Posterior cingulate gyrus (tissue), 11 donors: ENCODE measurements around the gene KCNJ10.
"Not testable (repeated sequence)": the region's sequence is repeated elsewhere in the genome, so short reads cannot be mapped to it uniquely, and the experiment has no call there.

Source experiments
- DNase-seq, 10 donors: peaks; one replicate each; pipeline versions ENCODE4 v3.0.0 to v3.0.0-alpha.2; 2020 to 2021; ENCODE audit warnings: mixed read lengths in 3 of 10
- intact Hi-C: fragments of 100-400 bp; cut with DNase I; formaldehyde crosslinking; loops from one replicate; pipeline ENCODE4 v1.15.1; 2023

KCNJ10 gene

DNA sequence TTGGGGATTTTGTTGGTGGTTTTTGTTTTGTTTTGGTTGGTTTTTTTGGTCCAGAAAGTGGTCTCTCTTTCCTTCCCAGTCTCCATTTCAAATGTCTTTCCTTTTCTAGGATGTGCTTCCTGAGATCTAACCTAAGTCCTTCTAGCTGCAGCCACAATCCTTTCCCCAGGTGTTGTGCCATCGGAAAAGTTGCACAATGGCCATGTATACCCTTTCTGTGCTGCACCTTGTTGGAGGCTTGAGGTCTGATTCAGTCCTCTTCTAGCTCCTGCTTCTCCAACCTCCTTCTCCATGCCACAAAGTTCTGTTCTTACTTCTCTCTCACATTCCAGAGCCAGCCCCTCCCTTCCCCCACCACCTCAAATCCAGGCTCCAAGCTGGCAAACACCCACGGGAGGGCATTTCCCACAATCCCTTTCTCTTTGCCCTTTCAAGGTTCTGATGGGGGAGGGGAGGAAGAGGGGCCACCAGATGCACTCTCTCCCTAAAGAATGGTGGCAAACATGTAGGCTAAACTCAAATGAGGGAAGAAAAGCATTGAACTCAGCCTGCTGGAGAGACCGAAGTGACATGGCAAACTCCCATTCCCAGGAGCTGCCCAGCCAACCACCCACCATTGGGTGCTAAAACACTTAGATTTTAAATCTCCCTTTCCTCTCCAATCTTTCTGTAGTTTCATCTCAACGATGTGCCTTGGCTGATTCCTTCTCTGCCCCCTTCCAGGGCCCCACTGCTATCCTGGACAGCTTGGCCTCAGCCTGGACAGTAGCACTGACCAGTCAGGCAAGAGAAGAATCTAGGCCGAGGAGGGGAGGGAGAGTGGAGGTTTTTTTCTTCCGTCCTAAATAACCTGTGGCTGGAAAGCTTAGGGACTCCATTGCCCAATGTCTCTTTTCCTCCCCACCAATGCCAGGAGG, 2.9 kb downstream of the KCNJ10 start:
- intact Hi-C loops = no loop called here
- DNase-seq = no peak

DNA sequence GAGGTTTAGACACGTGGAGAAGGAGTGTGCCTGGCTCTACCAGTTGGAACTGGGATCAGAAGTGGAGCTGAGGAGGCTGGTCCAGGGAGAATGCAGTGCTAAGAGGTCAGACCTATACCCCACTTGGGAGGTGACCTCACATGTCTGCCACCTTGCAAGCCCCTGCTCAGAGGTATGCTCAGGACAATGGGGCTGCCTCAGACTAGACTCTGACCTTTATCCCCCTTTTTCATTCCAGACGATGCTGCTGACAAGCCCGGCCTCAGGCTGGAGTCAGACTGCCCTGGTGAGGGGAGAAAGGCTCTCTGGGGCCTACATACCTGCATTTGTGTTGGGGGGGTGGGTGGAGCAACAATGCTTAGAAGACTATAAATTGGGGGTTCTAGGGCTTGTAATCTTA, 5.2 kb downstream of the KCNJ10 start:
- peak in 1 of 10 donors; percentile 31 for DNase-seq

DNA sequence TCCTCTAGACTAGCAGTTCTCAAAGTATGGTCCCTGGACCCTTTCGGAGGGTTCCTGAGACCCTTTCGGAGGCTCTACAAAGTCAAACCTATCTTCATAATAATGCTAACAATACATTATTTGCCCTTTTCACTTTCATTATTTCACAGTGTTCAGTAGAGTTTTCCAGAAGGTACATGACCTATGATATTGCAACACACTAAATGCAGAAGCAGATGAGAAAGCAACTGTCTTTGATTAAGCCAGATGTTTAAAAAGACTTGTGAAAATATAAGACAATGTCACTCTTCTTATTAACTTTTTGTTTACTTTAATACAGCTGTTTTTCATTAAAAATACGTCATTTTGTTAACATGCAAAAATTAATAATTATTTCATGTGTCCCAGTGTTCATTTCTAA, 5.8 kb downstream of the KCNJ10 start:
- DNase-seq = no peak
- intact Hi-C loops = no loop called here

More for the DNA sequence above, 5.2 kb downstream of the KCNJ10 start:
- intact Hi-C loops = no loop called here

DNA sequence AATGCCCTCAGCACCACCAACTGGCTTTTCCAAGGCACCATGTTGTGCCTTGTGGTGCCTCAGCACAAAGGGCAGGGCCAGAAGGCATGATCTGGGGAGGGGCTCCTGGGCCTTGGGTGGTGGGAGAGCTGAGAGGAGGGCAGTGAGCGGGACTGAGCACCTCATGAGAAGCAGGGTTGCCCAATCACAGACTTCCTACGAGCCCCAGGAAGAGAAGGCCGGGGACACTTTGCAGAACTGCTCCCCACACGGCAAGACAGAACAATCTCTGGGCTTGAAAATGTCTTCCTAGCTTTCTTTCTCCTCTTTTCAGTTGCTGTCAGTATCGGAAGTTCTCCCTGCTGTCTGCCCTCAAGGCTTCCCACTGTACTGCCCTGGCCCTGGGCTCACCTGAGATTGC, 6.8 kb downstream of the KCNJ10 start:
- no peak for DNase-seq
- intact Hi-C loops = no loop called here

DNA sequence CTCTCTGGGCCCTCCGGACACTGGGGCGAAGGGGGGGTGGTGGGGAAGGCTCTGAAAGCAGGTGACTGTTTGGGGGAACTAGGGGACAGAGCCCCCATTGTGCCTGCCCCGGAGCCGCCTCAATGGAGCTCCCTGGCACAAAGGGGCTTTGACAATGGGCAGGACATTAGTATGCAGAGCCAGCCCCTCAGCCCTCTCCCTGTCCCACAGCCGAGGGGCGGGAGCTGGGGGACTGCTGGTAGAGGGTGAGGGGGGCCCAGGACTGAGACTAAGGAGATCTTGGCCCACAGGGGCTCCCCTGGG, 7.8 kb downstream of the KCNJ10 start:
- peak; percentile 86 to 99 (median 94) for DNase-seq
- intact Hi-C loops = no loop called here

DNA sequence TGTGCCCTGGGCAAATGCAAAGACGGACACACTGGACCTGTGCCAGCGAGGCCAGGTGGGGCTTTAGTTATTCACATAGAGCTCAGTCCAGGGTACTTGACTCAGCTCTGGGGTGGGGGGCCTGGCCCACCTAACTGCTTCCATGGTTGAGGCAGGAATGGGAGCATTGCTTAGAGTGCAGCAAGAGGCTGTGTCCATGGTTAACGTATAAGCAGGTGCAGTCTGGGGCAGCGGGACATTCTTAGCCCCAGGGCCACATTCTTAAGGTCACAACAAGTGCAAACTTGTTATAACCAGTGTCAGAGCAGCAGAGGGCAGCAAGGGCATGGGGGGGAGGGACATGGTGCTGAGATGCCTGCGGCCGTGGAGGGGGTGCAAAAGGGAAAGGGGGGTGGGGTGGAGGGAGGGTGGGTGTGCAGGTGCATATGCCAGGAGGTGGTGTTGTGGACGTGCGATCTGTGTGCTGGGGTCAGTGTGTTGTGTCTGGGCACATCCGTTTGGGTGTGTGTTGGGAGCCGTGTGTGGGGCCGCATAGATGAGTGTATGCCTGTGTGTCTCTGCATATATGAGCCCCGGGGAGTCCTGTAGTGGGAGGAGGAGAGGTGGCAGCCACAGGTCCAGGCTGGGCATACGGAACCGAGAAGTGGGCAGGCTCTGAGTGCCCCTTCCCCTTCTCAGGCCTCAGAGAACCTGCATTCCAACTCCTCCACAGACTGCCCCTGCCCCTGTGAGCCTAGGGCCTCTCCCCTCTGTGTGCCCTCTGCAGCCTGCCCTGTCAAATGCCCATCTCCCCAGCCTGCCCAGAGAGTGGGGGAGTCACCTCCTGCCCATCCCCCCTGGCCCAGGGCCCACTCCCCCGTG, 8.4 kb downstream of the KCNJ10 start:
- intact Hi-C loops = no loop called here
- DNase-seq = peak in 3 of 10 donors; percentile 66 to 90 (median 67)

DNA sequence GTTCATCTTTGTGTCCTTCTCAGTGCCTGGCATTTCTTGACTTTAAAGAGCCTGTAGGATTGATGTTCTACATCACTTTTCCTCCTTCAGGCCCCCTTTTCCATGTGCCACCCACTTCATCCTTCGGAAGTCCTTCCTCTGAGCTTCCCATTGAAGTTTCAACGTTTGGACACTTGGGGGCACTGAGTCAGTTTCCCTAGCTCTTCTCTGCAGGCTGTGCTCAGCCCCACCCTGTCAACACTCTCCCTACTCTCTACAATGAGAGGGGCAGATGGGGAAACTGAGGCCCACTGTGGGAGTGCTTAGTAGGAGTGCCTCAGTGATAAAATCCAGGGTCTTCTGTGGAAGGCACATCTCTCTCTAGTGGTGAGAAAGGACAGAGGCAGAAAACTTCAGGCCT, 11.9 kb downstream of the KCNJ10 start:
- intact Hi-C loops = no loop called here
- DNase-seq = peak in 1 of 10 donors; percentile 45

DNA sequence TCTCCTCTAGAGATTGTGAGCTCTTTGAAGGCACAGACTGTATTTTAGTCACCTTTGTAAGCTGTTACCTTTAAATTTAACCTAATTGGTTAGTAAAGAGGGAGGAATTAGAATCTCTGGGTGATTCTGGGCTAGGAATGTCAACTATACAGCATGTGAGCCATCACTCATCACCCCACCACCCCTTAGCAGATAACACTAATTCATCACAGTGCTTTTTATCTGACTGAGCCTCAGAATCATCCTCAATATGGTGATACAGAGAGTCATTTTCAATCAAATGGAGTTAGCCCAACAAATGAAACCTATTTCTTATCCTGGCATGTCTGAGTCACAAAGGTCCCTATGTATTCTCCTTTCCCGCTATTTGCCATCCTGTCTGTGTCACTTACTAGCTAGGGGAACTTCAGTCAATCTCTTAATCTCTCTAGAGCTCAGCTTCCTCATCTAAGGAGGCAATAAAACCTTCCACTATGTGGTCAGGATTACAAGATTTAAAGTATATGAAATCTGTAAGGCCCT, 13.3 kb downstream of the KCNJ10 start:
- DNase-seq = no peak
- intact Hi-C loops = no loop called here

DNA sequence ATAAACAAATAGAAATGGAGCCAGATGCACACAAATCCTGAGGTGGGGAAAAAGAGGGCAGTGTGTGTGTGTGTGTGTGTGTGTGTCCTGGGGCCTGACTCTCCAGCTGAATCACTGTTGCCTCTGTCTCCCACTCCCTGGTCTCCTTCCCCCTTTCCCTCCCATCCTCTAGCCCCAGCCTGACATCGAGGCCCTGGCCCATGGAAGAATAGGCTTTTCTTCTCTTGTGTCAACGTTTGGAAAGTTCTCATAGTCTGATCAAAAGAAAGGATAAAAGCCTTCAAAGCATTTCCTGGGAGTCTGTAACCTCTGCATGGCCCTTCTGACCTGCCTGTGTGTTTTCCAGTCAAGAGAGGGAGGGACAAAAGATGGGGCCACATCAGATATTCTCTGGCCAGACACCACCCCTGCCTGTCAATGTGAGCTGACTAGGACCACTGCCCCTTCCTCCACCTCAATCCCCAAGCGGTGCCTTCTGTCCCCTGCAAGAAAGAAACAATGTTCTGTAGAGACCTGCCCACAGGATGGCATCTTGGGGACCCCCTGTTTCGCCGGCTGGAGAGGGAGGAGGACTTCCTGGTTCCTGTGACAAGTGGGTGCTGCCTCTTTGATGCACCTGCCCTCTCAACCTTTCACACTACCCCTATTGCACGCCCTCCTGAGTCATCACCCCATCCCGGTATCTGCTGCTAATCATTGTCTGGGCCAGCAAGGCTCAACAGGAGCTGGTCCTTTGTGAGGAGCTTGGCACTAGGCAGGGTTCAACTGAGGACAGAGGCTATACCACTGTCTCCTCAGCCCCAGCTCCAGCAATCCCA, 16.2 kb downstream of the KCNJ10 start:
- no peak for DNase-seq
- intact Hi-C loops = no loop called here

DNA sequence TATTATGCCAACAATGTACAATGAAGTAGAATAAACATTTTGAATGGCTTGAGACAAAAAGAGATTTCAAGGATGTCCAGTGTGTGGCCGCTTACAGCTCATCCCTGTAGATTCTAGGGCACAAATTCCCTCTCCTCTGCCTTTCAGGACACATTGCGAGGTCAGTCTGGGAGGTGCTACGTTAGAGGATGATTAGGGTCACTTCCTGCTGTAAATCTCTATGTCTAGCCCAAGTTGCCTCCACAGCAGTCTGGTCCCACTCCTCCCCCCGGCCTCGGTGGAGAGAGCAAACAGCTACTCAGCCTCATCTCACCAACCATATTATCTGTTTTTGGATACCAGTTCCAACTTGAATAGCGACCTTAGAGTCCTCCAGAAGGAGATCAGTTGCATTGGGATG, 17.0 kb downstream of the KCNJ10 start:
- no peak for DNase-seq
- intact Hi-C loops = no loop called here

DNA sequence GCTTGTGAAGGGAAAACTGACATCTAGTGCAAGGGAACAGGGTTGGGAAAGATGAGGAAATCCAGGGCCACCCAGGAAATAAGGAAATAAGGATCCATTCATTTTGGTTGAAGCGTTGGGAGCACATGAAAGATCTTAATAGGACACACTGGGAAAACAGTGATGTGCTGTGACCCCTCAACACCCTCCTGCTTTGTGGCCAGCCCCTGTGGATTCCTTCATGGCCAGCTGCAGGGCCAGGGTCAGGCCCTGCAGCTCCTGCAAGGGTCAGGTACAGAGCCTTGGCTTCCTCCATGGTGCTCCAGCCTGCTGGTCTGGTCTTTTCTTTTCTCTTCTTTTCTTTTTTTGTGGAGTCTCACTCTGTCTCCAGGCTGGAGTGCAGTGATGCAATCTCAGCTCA, 19.3 kb downstream of the KCNJ10 start:
- no peak for DNase-seq
- intact Hi-C loops = no loop called here

DNA sequence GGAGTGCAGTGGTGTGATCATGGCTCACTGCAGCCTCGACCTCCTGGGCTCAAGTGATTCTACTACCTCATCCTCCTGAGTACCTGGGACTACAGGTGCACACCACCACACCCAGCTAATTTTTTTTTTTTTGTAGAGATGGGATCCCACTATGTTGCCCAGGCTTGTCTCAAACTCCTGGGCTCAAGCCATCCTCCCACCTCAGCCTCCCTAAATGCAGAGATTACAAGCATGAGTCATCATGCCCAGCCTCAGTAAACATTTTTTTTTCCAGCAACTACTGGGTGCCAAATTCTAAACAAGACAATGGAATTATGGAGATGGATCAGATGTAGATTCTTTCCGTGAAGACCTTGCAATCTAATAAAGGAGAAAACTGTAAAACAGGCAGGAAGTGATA, 19.8 kb downstream of the KCNJ10 start:
- intact Hi-C loops = not testable (repeated sequence)
- peak in 1 of 10 donors; percentile 22 for DNase-seq

DNA sequence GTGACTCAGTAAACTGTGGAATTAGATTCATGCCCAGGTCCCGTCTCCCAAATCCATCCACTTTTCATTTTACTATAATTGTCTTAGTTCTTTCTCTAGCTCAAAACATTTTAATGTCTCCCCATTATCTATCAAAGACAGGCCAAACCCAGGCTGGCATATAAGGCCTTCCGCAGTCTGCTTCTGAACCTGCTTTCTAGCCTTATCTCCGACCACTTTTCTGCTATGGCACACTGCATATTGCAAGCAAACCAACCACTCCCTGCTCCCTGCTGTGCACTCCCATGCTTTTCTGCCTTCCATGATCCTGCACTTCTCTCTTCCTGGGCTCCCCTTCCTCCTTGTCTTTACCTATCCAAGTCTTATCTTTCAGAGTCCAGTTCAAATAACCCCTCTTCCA, 20.9 kb downstream of the KCNJ10 start:
- no peak for DNase-seq
- intact Hi-C loops = no loop called here

DNA sequence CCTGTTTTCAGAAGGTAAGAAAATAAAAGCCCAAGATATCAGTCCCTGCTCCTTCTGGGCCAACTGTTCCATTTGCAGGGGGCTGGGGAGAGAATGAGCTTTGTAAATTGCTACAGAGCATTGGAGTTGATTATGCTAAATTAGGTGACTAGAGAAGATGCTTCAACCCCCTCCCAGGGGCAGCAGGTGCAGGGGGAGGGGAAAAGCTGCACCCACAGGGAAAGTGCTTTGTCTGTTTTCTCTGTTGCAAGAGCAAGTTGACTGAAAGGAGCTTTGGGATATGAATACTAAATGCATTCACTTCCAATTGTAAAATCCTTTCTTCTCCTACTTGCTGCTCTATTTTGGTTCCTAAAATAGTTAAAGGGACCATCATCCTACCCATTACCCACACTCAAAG, 21.6 kb downstream of the KCNJ10 start:
- no peak for DNase-seq
- intact Hi-C loops = no loop called here

DNA sequence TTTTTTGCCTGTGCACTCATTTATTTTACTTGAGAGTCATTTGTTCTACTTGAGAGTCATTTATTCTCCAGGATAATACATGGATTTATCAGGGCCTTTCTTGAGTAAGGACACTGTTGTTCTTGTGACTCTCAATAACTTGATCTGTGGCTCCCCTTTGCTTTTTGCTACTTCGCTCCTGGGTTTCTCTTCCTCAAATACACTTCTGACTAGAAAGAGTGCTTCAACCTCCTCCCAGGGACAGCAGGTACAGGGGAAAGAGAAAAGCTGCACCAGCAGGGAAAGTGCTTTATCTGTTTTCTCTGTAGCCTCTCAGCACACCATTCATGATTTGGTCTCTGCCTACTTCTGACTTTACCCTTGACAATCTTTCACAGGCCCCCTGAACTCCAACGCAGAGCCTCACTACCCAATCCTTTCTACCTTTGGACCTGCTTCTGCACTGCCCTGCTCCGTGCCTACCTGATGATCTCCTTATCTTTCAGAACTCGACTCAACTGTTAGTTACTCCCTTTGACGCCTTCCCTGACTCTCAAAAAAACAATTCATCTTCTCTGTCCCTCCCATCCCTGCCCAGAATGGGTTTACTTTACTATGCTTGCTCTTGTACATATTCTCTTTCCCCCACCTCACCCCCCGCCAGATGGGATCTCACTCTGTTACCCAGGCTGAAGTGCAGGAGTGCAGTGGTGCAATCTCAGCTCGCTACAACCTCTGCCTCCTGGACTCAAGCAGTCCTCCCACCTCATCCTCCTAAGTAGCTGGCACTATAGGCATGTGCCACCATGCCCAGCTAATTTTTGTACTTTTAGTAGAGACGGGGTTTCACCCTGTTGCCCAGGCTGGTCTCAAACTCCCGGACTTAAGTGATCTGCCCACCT, 22.6 kb downstream of the KCNJ10 start:
- DNase-seq = no peak
- intact Hi-C loops = loop anchor here (2.0 kb wide), 1 partner anchor 31 kb away; no protein-coding TSS in a partner anchor

DNA sequence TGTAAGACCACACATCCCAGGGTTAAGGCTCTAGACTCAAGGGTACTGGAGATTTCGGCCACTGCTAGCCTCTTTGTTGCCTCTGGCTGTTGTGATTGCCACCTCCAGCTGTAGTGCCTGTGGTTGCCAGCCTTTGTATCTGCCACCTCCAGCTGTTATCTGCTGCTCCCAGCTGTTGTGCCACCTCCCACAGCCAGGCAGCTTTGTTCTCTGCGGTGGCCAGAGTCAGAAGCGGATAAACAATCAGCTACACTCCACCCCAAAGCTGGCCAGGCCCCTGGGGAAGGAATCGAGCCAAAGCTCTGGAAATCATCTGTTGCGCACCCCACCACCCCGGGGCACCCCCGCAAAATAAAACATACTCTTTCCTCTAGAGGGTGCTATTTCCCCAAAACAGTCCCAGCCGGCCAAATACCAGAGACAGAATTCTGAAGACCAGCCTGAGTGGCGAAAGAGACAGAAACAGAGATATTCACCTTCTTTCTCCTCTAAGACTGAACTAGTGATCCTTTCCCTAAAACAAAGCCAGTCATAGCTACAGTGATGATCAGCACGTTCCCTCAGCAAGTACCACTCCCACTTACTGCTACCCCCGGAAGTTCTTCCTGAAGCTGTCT, 23.4 kb downstream of the KCNJ10 start:
- intact Hi-C loops = loop anchor here (2.0 kb wide), 1 partner anchor 32 kb away; no protein-coding TSS in a partner anchor
- peak; percentile 76 to 98 (median 86) for DNase-seq

DNA sequence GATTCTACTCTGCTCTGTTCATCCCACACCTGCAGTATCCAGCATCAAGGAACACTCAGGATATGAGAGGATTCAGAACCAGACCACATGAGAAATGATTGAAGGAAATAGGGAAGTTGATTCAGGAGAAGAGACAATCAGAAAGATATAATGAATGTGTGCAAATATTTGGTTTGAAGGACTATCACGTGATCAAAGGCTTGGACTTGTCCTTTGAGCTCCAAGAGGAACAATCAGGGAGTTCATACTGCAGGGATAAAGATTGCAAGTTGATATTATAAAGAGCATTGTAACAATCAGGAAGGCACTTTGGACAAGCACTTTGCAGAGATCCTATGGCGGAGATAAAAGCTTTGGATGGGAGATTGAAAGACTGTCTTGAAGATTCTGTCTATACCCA, 24.3 kb downstream of the KCNJ10 start:
- no peak for DNase-seq
- intact Hi-C loops = loop anchor here (2.0 kb wide), 1 partner anchor 33 kb away; no protein-coding TSS in a partner anchor

DNA sequence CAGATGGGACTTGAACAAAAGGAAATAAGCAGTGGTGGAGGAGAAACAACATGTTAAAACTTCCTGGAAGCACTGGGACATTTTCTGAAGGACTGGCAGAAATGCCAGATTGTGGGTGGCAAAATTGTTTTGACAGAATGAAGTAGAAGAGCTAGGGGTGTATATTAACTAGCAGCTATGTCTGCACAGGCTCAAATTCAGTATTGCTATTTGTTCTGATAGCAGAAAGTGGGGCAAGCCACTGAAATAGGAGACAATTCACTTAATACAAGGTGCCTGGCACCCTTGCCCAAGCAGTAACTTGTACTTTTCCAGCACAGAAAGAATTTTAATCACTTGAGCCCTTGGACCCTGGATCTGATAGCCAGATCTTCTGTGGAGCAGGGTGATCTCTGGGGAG, 26.4 kb downstream of the KCNJ10 start:
- DNase-seq = no peak
- intact Hi-C loops = no loop called here

DNA sequence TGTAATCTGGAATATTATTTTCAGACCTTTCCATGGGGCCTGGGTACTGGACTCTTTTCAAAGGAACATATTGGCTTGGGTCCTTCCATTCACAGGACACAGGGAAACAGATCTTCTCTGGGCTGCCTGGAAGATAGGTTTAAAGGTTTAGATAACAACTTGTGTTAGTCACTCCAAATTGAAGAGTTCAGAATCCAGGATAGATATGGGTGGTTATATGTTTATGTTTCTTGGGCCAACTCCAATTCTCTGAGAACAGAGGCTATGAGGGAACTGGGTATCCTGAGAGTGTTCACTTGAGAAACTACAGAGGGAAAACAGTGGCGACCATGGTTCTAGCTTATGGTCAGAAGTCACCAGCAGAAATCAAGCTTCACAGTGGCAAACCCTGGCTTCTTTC, 29.5 kb downstream of the KCNJ10 start:
- no peak for DNase-seq
- intact Hi-C loops = no loop called here
